ENCODE results near the gene RIMS3.

RIMS3 gene

GRCh38 chr1:40626383-40626770 lies 39.1 kb downstream of the RIMS3 start:
- Histone ChIP-seq H3K4me3 (ENCODE audit: low read length) (no peak overlapping the region), H3K9me3 (ENCODE audit: insufficient read depth, low read length) (no peaks in the 10 kb centered on the region), H3K9ac (ENCODE audit: low read length) (no peak overlapping the region), H3K4me2 (ENCODE audit: low read length) (no peak overlapping the region), H2AFZ (ENCODE audit: low read depth, low read length) (no peak overlapping the region), H3K79me2 (ENCODE audit: low read length) (no peaks in the 10 kb centered on the region), H3K4me1 (ENCODE audit: low read length) (peaks cover 57% of the 10 kb centered on the region), H3K27me3 (ENCODE audit: low read depth, low read length) (no peaks in the 10 kb centered on the region), H3K36me3 (replicated peaks; ENCODE audit: low read depth, low read length) (no peaks in the 10 kb centered on the region), H3K27ac (ENCODE audit: low read length) (no peak overlapping the region), H4K20me1 (ENCODE audit: insufficient read depth, low read length) (no peaks in the 10 kb centered on the region)
- TF ChIP-seq CTCF (IDR thresholded peaks at IDR 0.05; ENCODE audit: low read depth, low read length) (no peak), EZH2phosphoT487 (IDR thresholded peaks at IDR 0.05; ENCODE audit: low read depth) (no peak)

- Histone ChIP-seq H3K4me1 (ENCODE audit: low read length) (peaks cover 55% of the 10 kb centered on the region), H3K27ac (ENCODE audit: low read length) (no peak overlapping the region), H2AFZ (ENCODE audit: low read depth, low read length) (no peak overlapping the region), H3K4me2 (ENCODE audit: low read length) (peak overlapping the region; percentile 43), H3K4me3 (ENCODE audit: low read length) (no peak overlapping the region), H3K79me2 (ENCODE audit: low read length) (no peaks in the 10 kb centered on the region), H4K20me1 (ENCODE audit: insufficient read depth, low read length) (no peaks in the 10 kb centered on the region), H3K36me3 (replicated peaks; ENCODE audit: low read depth, low read length) (no peaks in the 10 kb centered on the region), H3K9me3 (ENCODE audit: insufficient read depth, low read length) (no peaks in the 10 kb centered on the region), H3K9ac (ENCODE audit: low read length) (peak overlapping the region; percentile 26; the same call in 1 of the 2 replicates), H3K27me3 (ENCODE audit: low read depth, low read length) (no peaks in the 10 kb centered on the region)
- no peak for TF ChIP-seq EZH2phosphoT487 (IDR thresholded peaks at IDR 0.05; ENCODE audit: low read depth)
Observed at GRCh38 chr1:40625476-40626382, 39.8 kb downstream of the RIMS3 start.

- H3K9me3 ChIP-seq (ENCODE audit: insufficient read depth, low read length): no peaks in the 10 kb centered on the region
- no peaks in the 10 kb centered on the region for H3K27me3 ChIP-seq (ENCODE audit: low read depth, low read length)
- H3K9ac ChIP-seq (ENCODE audit: low read length): peak overlapping the region; percentile 26; the same call in 1 of the 2 replicates
- H3K4me3 ChIP-seq (ENCODE audit: low read length): no peak overlapping the region
- no peaks in the 10 kb centered on the region for H4K20me1 ChIP-seq (ENCODE audit: insufficient read depth, low read length)
- H3K4me1 ChIP-seq (ENCODE audit: low read length): peaks cover 49% of the 10 kb centered on the region
- no peaks in the 10 kb centered on the region for H3K36me3 ChIP-seq (replicated peaks; ENCODE audit: low read depth, low read length)
- H2AFZ ChIP-seq (ENCODE audit: low read depth, low read length): no peak overlapping the region
- H3K27ac ChIP-seq (ENCODE audit: low read length): no peak overlapping the region
- peak overlapping the region; percentile 43 for H3K4me2 ChIP-seq (ENCODE audit: low read length)
- H3K79me2 ChIP-seq (ENCODE audit: low read length): no peaks in the 10 kb centered on the region
- peak; percentile 59 for TF ChIP-seq CTCF (IDR thresholded peaks at IDR 0.05; ENCODE audit: low read depth, low read length)
- TF ChIP-seq EZH2phosphoT487 (IDR thresholded peaks at IDR 0.05; ENCODE audit: low read depth): no peak
Observed at GRCh38 chr1:40625076-40625475, 40.4 kb downstream of the RIMS3 start.

- Histone ChIP-seq H3K9ac (ENCODE audit: low read length) (no peak overlapping the region), H4K20me1 (ENCODE audit: insufficient read depth, low read length) (no peaks in the 10 kb centered on the region), H3K36me3 (replicated peaks; ENCODE audit: low read depth, low read length) (no peaks in the 10 kb centered on the region), H3K9me3 (ENCODE audit: insufficient read depth, low read length) (no peaks in the 10 kb centered on the region), H3K4me1 (ENCODE audit: low read length) (peaks cover 31% of the 10 kb centered on the region), H3K79me2 (ENCODE audit: low read length) (no peaks in the 10 kb centered on the region), H3K4me3 (ENCODE audit: low read length) (no peak overlapping the region), H3K4me2 (ENCODE audit: low read length) (no peak overlapping the region), H2AFZ (ENCODE audit: low read depth, low read length) (no peak overlapping the region), H3K27me3 (ENCODE audit: low read depth, low read length) (no peaks in the 10 kb centered on the region), H3K27ac (ENCODE audit: low read length) (no peak overlapping the region)
- TF ChIP-seq EZH2phosphoT487 (IDR thresholded peaks at IDR 0.05; ENCODE audit: low read depth) (no peak), CTCF (IDR thresholded peaks at IDR 0.05; ENCODE audit: low read depth, low read length) (no peak)
Observed at GRCh38 chr1:40622936-40623629, 42.4 kb downstream of the RIMS3 start.
